Suprapubic skin (tissue), 4 donors: ENCODE results near the gene RBPJ.

Source experiments
- POLR2A ChIP-seq, 2 donors: fragments of 450-650 bp; IDR thresholded peaks; one replicate each; pipeline ENCODE4 v1.6.1; 2017; ENCODE audit warnings: antibody characterized with exemption in 2 of 2, mild to moderate bottlenecking in 2 of 2, moderate library complexity in 2 of 2
- POLR2AphosphoS5 ChIP-seq, 3 donors: sonication (generic); formaldehyde crosslinking; IDR thresholded peaks; one replicate each; pipeline ENCODE4 v1.6.1; 2017; ENCODE audit warnings: antibody characterized with exemption in 3 of 3
- TF ChIP-seq, protein P1 (sequence below), 2 donors: fragments of 200-600 bp in 1 of 2; fragments of 450-650 bp in 1 of 2; sonication (generic) in 1 of 2; IDR thresholded peaks; one replicate each; pipeline ENCODE4 v1.5.1; 2016 to 2019; ENCODE audit warnings: antibody characterized with exemption in 2 of 2, mild to moderate bottlenecking in 1 of 2, moderate library complexity in 1 of 2

DNA sequence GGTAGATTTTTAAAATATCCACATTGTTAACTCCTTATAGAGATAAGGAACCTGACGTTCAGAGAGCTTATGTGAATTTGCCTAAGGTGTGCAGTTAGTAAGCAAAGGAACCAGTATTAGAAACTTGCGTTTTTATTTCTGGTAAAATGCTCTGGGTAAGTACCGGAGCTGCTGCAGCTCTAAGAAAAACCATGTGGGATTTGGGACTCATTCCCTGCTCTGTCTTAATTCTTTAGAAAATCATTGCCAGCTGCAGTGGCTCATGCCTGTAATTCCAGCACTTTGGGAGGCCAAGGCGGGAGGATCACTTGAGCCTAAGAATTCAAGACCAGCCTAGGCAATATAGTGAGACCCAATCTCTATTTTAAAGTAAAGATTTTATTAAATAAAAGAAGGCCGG, 163.7 kb downstream of the RBPJ start:
- TF ChIP-seq, protein P1, sequence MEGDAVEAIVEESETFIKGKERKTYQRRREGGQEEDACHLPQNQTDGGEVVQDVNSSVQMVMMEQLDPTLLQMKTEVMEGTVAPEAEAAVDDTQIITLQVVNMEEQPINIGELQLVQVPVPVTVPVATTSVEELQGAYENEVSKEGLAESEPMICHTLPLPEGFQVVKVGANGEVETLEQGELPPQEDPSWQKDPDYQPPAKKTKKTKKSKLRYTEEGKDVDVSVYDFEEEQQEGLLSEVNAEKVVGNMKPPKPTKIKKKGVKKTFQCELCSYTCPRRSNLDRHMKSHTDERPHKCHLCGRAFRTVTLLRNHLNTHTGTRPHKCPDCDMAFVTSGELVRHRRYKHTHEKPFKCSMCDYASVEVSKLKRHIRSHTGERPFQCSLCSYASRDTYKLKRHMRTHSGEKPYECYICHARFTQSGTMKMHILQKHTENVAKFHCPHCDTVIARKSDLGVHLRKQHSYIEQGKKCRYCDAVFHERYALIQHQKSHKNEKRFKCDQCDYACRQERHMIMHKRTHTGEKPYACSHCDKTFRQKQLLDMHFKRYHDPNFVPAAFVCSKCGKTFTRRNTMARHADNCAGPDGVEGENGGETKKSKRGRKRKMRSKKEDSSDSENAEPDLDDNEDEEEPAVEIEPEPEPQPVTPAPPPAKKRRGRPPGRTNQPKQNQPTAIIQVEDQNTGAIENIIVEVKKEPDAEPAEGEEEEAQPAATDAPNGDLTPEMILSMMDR (IDR thresholded peaks at IDR 0.05) = no peak
- TF ChIP-seq POLR2AphosphoS5 (IDR thresholded peaks at IDR 0.05) (no peak), POLR2A (IDR thresholded peaks at IDR 0.05) (no peak)
